Mesenchymal stem cell (in vitro differentiated cells and primary cell): ENCODE results near the gene CORO6. TPM values are rescaled to one million over a fixed set of nuclear protein-coding genes. Genes with fewer than 3 reads are reported as not detected.

Experiments
- DNase-seq: peaks from one replicate; pipeline ENCODE4 v3.0.0-alpha.2; 2013
- H2AFZ ChIP-seq: one replicate; pipeline ENCODE4 v1.6.1; 2013; ENCODE audit warnings: low read depth, mild to moderate bottlenecking, control low read depth, inconsistent platforms, low read length, moderate library complexity
- H2AK5ac ChIP-seq: 2 replicates; pipeline ENCODE4 v1.6.1; 2013; ENCODE audit warnings: low read length, moderate library complexity, mild to moderate bottlenecking, inconsistent platforms; ENCODE audit not compliant: severe bottlenecking
- H2BK120ac ChIP-seq: one replicate; pipeline ENCODE4 v1.6.1; 2013; ENCODE audit warnings: low read depth, mild to moderate bottlenecking, inconsistent platforms, low read length, moderate library complexity
- H2BK12ac ChIP-seq, 2 experiments: one replicate each; pipeline ENCODE4 v1.6.1; 2013; ENCODE audit warnings: inconsistent platforms in 2 of 2, low read length in 2 of 2, mild to moderate bottlenecking in 2 of 2, moderate library complexity in 2 of 2, control low read depth in 1 of 2
- H2BK15ac ChIP-seq: one replicate; pipeline ENCODE4 v1.6.1; 2013; ENCODE audit warnings: mild to moderate bottlenecking, low read depth, inconsistent platforms; ENCODE audit not compliant: poor library complexity, severe bottlenecking
- H2BK5ac ChIP-seq: 2 replicates; pipeline ENCODE4 v1.6.1; 2013; ENCODE audit warnings: low read depth, mild to moderate bottlenecking, low read length, control low read depth, inconsistent platforms; ENCODE audit not compliant: poor library complexity, severe bottlenecking
- H3K14ac ChIP-seq, 2 experiments: one replicate each; pipeline ENCODE4 v1.6.1; 2013; ENCODE audit warnings: inconsistent platforms in 2 of 2, low read length in 2 of 2, control low read depth in 1 of 2, mild to moderate bottlenecking in 1 of 2, moderate library complexity in 1 of 2
- H3K18ac ChIP-seq, 2 experiments: one replicate each; pipeline ENCODE4 v1.6.1; 2013; ENCODE audit warnings: inconsistent platforms in 2 of 2, low read length in 2 of 2, control low read depth in 1 of 2, low read depth in 1 of 2, mild to moderate bottlenecking in 1 of 2
- H3K23ac ChIP-seq, 2 experiments: one replicate each; pipeline ENCODE4 v1.6.1; 2013; ENCODE audit warnings: inconsistent platforms in 2 of 2, low read length in 2 of 2, mild to moderate bottlenecking in 2 of 2, moderate library complexity in 2 of 2, control low read depth in 1 of 2
- H3K27ac ChIP-seq: 2 replicates; pipeline ENCODE4 v1.5.1; 2013; ENCODE audit warnings: mild to moderate bottlenecking, moderate library complexity, low read length, control low read depth, inconsistent platforms; ENCODE audit not compliant: poor library complexity, severe bottlenecking
- H3K27me3 ChIP-seq, 2 experiments: 2 replicates each; pipeline versions ENCODE4 v1.6.1 to v1.7.0; 2013; ENCODE audit warnings: low read length in 2 of 2, mild to moderate bottlenecking in 2 of 2, moderate library complexity in 2 of 2, control low read depth in 1 of 2, inconsistent platforms in 1 of 2; ENCODE audit not compliant: control insufficient read depth in 1 of 2, insufficient read depth in 1 of 2
- H3K36me3 ChIP-seq, 2 experiments: 2 replicates each; pipeline versions ENCODE4 v1.6.1 to v1.7.0; 2013; ENCODE audit warnings: low read length in 2 of 2, control low read depth in 1 of 2, inconsistent platforms in 1 of 2, low read depth in 1 of 2, mild to moderate bottlenecking in 1 of 2; ENCODE audit not compliant: insufficient read depth in 2 of 2, control insufficient read depth in 1 of 2
- H3K4ac ChIP-seq, 2 experiments: one replicate each; pipeline ENCODE4 v1.6.1; 2013; ENCODE audit warnings: inconsistent platforms in 2 of 2, low read length in 2 of 2, mild to moderate bottlenecking in 2 of 2, moderate library complexity in 2 of 2, control low read depth in 1 of 2, low read depth in 1 of 2
- H3K4me1 ChIP-seq: 2 replicates; pipeline ENCODE4 v1.6.1; 2013; ENCODE audit warnings: low read depth, low read length, control low read depth; ENCODE audit not compliant: control insufficient read depth, insufficient read depth
- H3K4me2 ChIP-seq: 2 replicates; pipeline ENCODE4 v1.6.1; 2013; ENCODE audit warnings: low read length, mild to moderate bottlenecking, inconsistent platforms; ENCODE audit not compliant: poor library complexity, severe bottlenecking
- H3K4me3 ChIP-seq, 2 experiments: 2 replicates each; pipeline versions ENCODE4 v1.5.1 to v1.7.0; 2013; ENCODE audit warnings: low read length in 2 of 2, mild to moderate bottlenecking in 2 of 2, control low read depth in 1 of 2, low read depth in 1 of 2; ENCODE audit not compliant: insufficient read depth in 1 of 2
- H3K79me1 ChIP-seq: replicated peaks from 2 replicates; pipeline ENCODE4 v1.6.1; 2013; ENCODE audit warnings: mild to moderate bottlenecking, control low read depth, low read length, inconsistent platforms; ENCODE audit not compliant: poor library complexity, severe bottlenecking
- H3K9ac ChIP-seq: 2 replicates; pipeline ENCODE4 v1.7.0; 2013; ENCODE audit warnings: mild to moderate bottlenecking, low read length, moderate library complexity
- H3K9me3 ChIP-seq: 2 replicates; pipeline ENCODE4 v1.7.0; 2013; ENCODE audit warnings: mild to moderate bottlenecking, low read length; ENCODE audit not compliant: control insufficient read depth
- H4K8ac ChIP-seq: one replicate; pipeline ENCODE4 v1.6.1; 2013; ENCODE audit warnings: inconsistent platforms, mild to moderate bottlenecking, low read length, moderate library complexity
- H4K91ac ChIP-seq: one replicate; pipeline ENCODE4 v1.6.1; 2013; ENCODE audit warnings: mild to moderate bottlenecking, low read length, inconsistent platforms
- WGBS: methylation state at CpG from one replicate; pipeline ENCODE4 v1.1.7; 2013; ENCODE audit warnings: mixed read lengths; 5-methylcytosine and 5-hydroxymethylcytosine counted together
- small RNA-seq: library from polyadenylated mRNA; stranded (forward); fragments of <200 nt; extraction: miRNeasy Mini kit (QIAGEN cat#:217004); gene quantifications from one replicate; pipeline ENCODE3, GENCODE V24; 2013; ENCODE audit warnings: low read depth

Gene CORO6

DNA sequence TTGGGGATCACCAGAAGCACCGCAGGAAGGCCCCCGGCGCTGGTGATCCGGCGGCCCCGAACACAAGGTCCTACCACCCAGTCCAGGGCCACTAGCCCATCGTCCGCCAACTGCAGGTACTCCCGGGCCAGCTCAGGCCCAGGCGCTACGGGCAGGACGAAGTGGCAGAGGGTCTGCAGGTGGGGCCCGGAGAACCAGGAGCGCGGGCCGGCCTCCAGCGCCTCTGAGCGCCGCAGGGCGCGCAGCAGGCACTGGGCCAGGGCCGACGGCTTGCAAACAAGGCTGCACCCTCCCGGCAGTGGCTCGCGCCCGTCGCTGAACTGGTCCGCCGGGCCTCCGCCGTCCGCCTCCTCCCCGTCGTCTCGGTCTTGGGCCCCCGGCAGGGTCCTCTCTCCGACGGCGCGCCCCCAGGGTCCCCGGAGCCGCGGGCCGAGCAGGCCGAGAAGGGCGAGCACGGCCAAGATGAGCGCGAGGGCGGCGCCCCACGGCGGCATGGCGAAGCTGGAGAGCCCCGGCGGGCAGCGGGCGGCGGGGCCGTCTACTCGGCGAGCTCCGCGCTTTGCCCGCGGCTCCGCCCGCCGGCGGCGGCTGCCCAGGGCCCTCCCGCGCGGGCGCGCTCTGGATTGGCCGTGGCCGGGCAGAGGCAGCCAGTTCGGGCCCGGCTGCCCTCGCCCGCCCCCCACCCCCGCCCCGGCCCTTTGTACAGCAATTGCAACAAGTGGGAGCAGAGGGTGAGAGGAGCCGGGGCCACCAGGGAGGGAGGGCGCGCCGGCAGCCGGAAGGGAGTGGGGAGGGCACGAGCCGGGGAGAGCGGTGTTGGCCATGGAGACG, 56.0 kb downstream of the CORO6 start, which contains the start of gene ABHD15:
Gene ABHD15, minus strand, starts transcription at position 565 of the 831 bp plus-strand sequence. Its CDS starts 71 bp downstream, at position 494.
- peaks cover 25% of the 10 kb centered on the region for H3K4me1 ChIP-seq
- no peaks in the 10 kb centered on the region for H3K9me3 ChIP-seq
- H4K91ac ChIP-seq: peak within 1 kb of the TSS; percentile 52
- peak within 1 kb of the TSS in 1 of 2 experiments; percentile 84 for H3K23ac ChIP-seq
- peaks cover 20 to 23% of the 10 kb centered on the region in 2 experiments for H3K36me3 ChIP-seq
- H2BK5ac ChIP-seq: no peak within 1 kb of the TSS
- peak within 1 kb of the TSS; percentile 79 for H2AFZ ChIP-seq
- H2BK120ac ChIP-seq: no peak within 1 kb of the TSS
- peak within 1 kb of the TSS in 1 of 2 experiments; percentile 18 for H2BK12ac ChIP-seq
- peak within 1 kb of the TSS; percentile 13 to 72 for H3K4ac ChIP-seq
- H3K79me1 ChIP-seq: peaks cover 21% of the 10 kb centered on the region
- H3K9ac ChIP-seq: peak within 1 kb of the TSS; percentile 84
- peak within 1 kb of the TSS; percentile 93 for H3K27ac ChIP-seq
- H3K14ac ChIP-seq: peak within 1 kb of the TSS in 1 of 2 experiments; percentile 86
- H4K8ac ChIP-seq: peak within 1 kb of the TSS; percentile 88
- no peak within 1 kb of the TSS for H2AK5ac ChIP-seq
- H3K4me3 ChIP-seq: peak within 1 kb of the TSS; percentile 75 to 90
- peak; percentile 78 for DNase-seq
- peak within 1 kb of the TSS; percentile 56 to 93 for H3K18ac ChIP-seq
- no peaks in the 10 kb centered on the region for H3K27me3 ChIP-seq
- H3K4me2 ChIP-seq: peak within 1 kb of the TSS; percentile 89
- WGBS: 2% methylated on average over 67 of the region's 94 CpGs
- no peak within 1 kb of the TSS for H2BK15ac ChIP-seq

DNA sequence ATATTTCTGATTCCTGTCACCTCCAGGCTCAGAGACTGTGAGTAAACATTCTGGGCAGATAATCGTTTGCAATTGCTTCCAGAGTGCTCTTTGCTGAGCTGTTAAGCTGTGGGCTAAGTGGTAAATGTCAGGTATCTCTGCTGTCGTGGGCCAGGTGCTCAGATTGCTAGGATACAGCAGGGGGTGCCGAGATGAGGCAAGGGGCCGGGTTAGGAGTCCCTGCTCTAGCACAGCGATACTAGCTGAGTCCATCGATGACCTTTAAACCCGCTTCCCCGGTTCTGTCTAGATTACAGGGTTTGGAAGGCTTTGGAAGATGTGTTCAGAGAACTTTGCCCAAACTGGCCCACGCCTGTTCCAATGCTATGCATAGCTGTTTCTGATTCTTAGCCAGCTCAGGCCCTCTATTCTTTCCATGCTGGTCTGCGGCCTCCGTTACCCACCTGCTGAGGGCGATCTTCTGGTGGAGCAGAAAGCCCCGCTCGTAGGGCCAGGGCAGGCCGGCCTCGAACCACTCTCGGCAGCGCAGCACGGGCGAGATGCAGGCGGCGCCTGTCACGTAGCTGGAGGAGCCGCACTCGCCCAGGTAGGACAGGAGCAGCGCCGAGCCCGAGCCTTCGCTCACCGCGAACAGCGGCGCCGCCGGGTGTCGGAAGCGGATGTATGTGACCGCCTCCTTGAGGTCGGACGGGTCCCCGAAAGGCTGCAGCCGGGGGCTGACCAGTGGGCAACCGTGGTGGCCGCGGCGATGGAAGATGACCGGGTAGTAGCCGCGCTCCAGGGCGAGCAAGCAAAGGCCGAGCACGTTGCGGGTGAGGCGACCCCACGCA, 56.9 kb downstream of the CORO6 start:
- 10% methylated on average over 52 of the region's 55 CpGs for WGBS
- Histone ChIP-seq H4K91ac (peak overlapping the region; percentile 52), H3K27ac (no peak overlapping the region), H3K36me3 (peaks cover 18 to 19% of the 10 kb centered on the region in 2 experiments), H3K79me1 (peaks cover 21% of the 10 kb centered on the region), H3K9me3 (no peaks in the 10 kb centered on the region), H3K14ac (peak overlapping the region in 1 of 2 experiments; percentile 86), H4K8ac (peak overlapping the region; percentile 88), H2BK15ac (no peak overlapping the region), H3K4me2 (peak overlapping the region; percentile 89), H3K4ac (peak overlapping the region in 1 of 2 experiments; percentile 72), H3K4me1 (peaks cover 25% of the 10 kb centered on the region), H2BK120ac (no peak overlapping the region), H2BK12ac (no peak overlapping the region), H2AFZ (peak overlapping the region; percentile 73), H3K18ac (peak overlapping the region in 1 of 2 experiments; percentile 85), H3K9ac (peak overlapping the region; percentile 55), H3K4me3 (peak overlapping the region; percentile 75), H2AK5ac (no peak overlapping the region), H2BK5ac (no peak overlapping the region), H3K23ac (peak overlapping the region in 1 of 2 experiments; percentile 84), H3K27me3 (no peaks in the 10 kb centered on the region)
- peak; percentile 43 for DNase-seq

Small RNA genes lying within 50 kb of the gene (small RNA-seq; reads per million reads assigned to genes)
- not detected for gene RNU6-920P
